Upper lobe of left lung (tissue), 4 donors: Measurements from ENCODE around the gene BMP7.

Source experiments
- EP300 ChIP-seq, 4 donors: sonication (generic); formaldehyde crosslinking; IDR thresholded peaks; one replicate each; pipeline ENCODE4 v1.5.1; 2017; ENCODE audit warnings: antibody characterized with exemption in 4 of 4, control low read depth in 2 of 4
- POLR2AphosphoS5 ChIP-seq, 2 donors: sonication (generic); formaldehyde crosslinking; IDR thresholded peaks; one replicate each; pipeline ENCODE4 v1.5.1; 2017; ENCODE audit warnings: antibody characterized with exemption in 2 of 2
- TF ChIP-seq, protein P1 (sequence below), 6 experiments: fragments of 450-650 bp in 4 of 6; fragments of 200-600 bp in 2 of 6; sonication (generic) in 2 of 6; IDR thresholded peaks; one replicate each; pipeline ENCODE4 v1.5.1; 2016 to 2019; ENCODE audit warnings: antibody characterized with exemption in 6 of 6

DNA sequence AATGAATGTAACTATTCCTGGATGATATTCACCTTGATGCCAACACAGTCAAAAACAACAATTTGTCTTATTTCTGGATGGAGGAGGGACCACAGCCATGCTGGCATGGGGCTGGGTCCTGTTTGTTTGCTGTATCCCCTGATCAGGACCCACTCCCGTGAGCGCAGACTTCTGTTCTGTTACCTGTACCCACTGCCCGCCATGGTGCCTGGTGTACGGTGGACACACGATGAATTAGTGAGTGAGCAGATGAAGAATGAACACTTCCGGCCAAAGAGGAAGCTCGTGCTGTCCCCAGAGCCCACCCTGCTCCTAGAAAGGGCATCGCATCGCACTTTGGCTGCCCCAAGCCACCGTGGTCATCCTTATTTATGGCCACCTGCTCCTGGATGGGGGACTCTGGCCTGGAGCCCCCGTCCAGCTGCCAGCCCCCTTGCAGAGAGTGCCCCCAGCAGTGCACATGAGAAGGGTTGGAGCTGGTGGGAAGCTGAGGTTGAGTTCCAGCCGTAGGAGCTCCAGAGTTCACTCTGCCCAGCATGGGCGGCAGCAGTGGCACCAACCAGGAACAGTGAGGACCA is 100.9 kb downstream of the BMP7 start:
- TF ChIP-seq, protein P1, sequence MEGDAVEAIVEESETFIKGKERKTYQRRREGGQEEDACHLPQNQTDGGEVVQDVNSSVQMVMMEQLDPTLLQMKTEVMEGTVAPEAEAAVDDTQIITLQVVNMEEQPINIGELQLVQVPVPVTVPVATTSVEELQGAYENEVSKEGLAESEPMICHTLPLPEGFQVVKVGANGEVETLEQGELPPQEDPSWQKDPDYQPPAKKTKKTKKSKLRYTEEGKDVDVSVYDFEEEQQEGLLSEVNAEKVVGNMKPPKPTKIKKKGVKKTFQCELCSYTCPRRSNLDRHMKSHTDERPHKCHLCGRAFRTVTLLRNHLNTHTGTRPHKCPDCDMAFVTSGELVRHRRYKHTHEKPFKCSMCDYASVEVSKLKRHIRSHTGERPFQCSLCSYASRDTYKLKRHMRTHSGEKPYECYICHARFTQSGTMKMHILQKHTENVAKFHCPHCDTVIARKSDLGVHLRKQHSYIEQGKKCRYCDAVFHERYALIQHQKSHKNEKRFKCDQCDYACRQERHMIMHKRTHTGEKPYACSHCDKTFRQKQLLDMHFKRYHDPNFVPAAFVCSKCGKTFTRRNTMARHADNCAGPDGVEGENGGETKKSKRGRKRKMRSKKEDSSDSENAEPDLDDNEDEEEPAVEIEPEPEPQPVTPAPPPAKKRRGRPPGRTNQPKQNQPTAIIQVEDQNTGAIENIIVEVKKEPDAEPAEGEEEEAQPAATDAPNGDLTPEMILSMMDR (IDR thresholded peaks at IDR 0.05), result no peak
- no peak for TF ChIP-seq EP300 (IDR thresholded peaks at IDR 0.05)
- TF ChIP-seq POLR2AphosphoS5 (IDR thresholded peaks at IDR 0.05), result no peak
